ENCODE data around the gene POFUT2. TPM values are rescaled to one million over a fixed set of nuclear protein-coding genes. Genes with fewer than 3 reads are reported as not detected.

The POFUT2 gene
- total RNA-seq, 4 donors from 2014 or later = 10.7 to 46.9 (median 20.0) TPM

DNA sequence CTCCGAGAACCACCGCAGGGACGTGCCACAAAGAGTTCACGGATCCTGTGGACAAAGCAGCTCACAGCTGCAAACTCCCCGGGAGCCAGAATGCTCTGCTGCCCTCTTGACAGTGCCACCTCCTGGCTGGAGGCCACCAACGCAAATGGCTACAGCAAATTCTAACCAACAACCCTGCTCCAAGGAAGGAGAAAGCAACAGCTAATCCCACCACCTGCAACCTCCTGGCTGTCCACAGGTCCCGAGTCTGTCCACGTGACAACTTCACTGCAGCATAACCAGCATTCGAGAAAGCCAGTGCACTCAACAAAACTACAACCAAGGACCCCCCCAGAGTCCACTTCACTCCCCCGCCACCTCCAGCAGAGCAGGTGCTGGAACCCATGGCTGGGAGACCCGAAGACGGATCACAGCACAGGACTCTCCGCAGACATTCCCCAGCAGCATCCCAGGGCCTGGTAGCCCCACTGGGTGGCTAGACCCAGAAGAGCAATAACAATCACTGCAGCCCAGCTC lies 17.3 kb downstream of the POFUT2 start:
- Histone ChIP-seq H3K27ac (no peak overlapping the region), H3K4me3 (no peak overlapping the region), H3K36me3 (peaks cover 80% of the 10 kb centered on the region), H3K4me1 (no peaks in the 10 kb centered on the region), H3K9me3 (no peaks in the 10 kb centered on the region), H3K27me3 (no peaks in the 10 kb centered on the region)
- 82% methylated on average over 12 of the region's 13 CpGs for WGBS
- TF ChIP-seq EP300 (IDR thresholded peaks at IDR 0.05) (no peak), POLR2AphosphoS5 (IDR thresholded peaks at IDR 0.05) (no peak), POLR2A (IDR thresholded peaks at IDR 0.05) (no peak)
- TF ChIP-seq, protein P1, sequence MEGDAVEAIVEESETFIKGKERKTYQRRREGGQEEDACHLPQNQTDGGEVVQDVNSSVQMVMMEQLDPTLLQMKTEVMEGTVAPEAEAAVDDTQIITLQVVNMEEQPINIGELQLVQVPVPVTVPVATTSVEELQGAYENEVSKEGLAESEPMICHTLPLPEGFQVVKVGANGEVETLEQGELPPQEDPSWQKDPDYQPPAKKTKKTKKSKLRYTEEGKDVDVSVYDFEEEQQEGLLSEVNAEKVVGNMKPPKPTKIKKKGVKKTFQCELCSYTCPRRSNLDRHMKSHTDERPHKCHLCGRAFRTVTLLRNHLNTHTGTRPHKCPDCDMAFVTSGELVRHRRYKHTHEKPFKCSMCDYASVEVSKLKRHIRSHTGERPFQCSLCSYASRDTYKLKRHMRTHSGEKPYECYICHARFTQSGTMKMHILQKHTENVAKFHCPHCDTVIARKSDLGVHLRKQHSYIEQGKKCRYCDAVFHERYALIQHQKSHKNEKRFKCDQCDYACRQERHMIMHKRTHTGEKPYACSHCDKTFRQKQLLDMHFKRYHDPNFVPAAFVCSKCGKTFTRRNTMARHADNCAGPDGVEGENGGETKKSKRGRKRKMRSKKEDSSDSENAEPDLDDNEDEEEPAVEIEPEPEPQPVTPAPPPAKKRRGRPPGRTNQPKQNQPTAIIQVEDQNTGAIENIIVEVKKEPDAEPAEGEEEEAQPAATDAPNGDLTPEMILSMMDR (IDR thresholded peaks at IDR 0.05) = no peak
- peak; percentile 40 to 71 for DNase-seq (ENCODE audit: low spot score in 2 of 2)

GRCh38 chr21:45269861-45270260 lies 17.8 kb downstream of the POFUT2 start:
- Histone ChIP-seq H3K4me1 (no peaks in the 10 kb centered on the region), H3K4me3 (no peak overlapping the region), H3K36me3 (peaks cover 81% of the 10 kb centered on the region), H3K27me3 (no peaks in the 10 kb centered on the region), H3K9me3 (no peaks in the 10 kb centered on the region), H3K27ac (no peak overlapping the region)
- DNase-seq (ENCODE audit: low spot score in 2 of 2) = peak; percentile 54 to 64
- 89% methylated on average over 13 of the region's 13 CpGs for WGBS
- TF ChIP-seq POLR2AphosphoS5 (IDR thresholded peaks at IDR 0.05) (no peak), POLR2A (IDR thresholded peaks at IDR 0.05) (no peak), EP300 (IDR thresholded peaks at IDR 0.05) (no peak)
- TF ChIP-seq, protein P1 (IDR thresholded peaks at IDR 0.05) = no peak

- Histone ChIP-seq H3K4me3 (no peak overlapping the region), H3K9me3 (no peaks in the 10 kb centered on the region), H3K36me3 (peaks cover 86% of the 10 kb centered on the region), H3K27me3 (no peaks in the 10 kb centered on the region), H3K4me1 (no peaks in the 10 kb centered on the region), H3K27ac (no peak overlapping the region)
- TF ChIP-seq EP300 (IDR thresholded peaks at IDR 0.05) = no peak
- peak; percentile 22 to 61 for DNase-seq (ENCODE audit: low spot score in 2 of 2)
- WGBS = 94% methylated on average over 16 of the region's 16 CpGs
Observed at GRCh38 chr21:45267390-45267760, 20.3 kb downstream of the POFUT2 start.

DNA sequence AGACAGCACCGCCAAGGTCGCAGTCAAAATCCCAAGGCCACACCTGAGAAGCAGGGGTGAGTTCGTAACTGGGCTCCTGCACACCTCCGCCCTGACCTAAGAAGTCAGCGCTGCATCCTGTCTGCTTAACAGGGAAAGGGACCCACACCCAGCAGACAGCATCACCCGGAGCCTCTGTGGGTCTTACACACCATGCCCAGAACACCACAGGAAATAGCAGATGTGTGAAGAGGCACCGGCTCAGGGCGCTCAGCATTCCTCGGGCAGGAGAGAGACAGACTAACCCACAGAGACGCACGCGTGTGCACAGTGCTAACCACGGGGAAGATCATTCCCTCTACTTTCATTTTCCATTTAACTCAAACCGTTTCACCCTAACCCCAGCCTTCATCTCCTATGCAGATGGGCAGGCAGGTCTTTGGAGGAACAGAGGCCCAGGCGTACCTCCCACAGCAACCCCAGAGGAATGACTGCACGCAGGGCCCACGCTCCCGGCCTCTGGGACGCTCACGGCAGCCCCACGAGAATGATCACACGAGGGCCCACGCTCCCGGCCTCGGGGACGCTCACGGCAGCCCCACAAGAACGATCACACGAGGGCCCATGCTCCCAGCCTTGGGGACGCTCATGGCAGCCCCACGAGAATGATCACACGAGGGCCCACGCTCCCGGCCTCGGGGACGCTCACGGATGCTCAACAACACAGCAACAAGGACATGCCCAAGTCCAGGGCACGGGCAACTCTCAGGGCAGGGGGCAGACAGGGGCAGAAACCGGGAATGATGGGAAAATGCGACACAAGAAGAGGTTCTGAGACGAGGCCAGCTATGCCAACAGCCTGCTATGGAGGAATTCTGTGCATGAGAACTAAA lies 20.9 kb downstream of the POFUT2 start:
- H3K4me3 ChIP-seq = no peak overlapping the region
- DNase-seq (ENCODE audit: low spot score in 2 of 2) = peak; percentile 51 to 55
- H3K36me3 ChIP-seq = peaks cover 80% of the 10 kb centered on the region
- WGBS = 83% methylated on average over 22 of the region's 41 CpGs
- no peaks in the 10 kb centered on the region for H3K9me3 ChIP-seq
- H3K4me1 ChIP-seq = no peaks in the 10 kb centered on the region
- H3K27me3 ChIP-seq = no peaks in the 10 kb centered on the region
- H3K27ac ChIP-seq = no peak overlapping the region
- TF ChIP-seq EP300 (IDR thresholded peaks at IDR 0.05) = no peak
- TF ChIP-seq, protein P1 (IDR thresholded peaks at IDR 0.05) = no peak
- TF ChIP-seq POLR2A (IDR thresholded peaks at IDR 0.05) = no peak
- TF ChIP-seq POLR2AphosphoS5 (IDR thresholded peaks at IDR 0.05) = no peak

DNA sequence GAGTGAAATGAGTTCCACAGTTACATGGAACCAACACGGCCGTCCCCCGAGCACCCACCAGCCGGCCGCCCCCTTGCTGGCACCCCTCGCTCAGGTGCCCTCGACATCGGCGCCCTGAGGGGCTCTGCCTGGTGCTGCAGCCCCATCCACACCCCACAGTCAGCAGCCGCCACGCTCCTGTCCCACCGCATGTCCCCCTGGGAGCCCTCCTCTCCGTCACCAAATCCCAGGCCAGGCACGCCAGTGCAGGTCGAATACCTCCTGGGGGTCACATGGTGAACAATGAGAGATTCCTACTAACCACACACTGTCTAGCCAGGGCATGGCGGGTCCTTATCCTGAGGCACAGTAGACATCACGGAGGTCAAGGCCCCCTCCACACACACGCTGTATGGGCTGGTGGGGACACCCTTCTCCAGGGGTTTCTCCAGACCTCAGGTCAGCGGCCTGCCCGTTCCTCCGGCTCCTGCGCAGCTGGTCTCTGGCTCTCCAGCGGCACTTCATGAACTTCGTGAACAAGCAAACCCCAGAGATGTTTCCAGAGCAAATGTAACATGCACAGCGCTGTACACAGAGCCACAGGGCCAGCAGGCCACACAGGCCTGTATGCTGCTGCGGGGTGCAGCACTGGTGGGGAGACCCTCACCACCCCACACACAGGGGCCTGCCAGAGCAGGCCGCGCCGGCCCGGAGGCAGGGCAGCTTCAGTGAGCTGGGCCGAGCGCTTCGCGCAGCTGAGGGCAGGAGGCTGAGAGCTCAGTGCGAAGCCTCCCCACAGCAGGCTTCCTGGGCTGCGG lies 21.8 kb downstream of the POFUT2 start:
- peak; percentile 47 to 73 for DNase-seq (ENCODE audit: low spot score in 2 of 2)
- peaks cover 71% of the 10 kb centered on the region for H3K36me3 ChIP-seq
- TF ChIP-seq POLR2A (IDR thresholded peaks at IDR 0.05) (no peak), EP300 (IDR thresholded peaks at IDR 0.05) (no peak), POLR2AphosphoS5 (IDR thresholded peaks at IDR 0.05) (no peak)
- TF ChIP-seq, protein P1 (IDR thresholded peaks at IDR 0.05) = no peak

More for the DNA sequence above, 21.8 kb downstream of the POFUT2 start:
- Histone ChIP-seq H3K27me3 (no peaks in the 10 kb centered on the region), H3K9me3 (no peaks in the 10 kb centered on the region), H3K4me1 (no peaks in the 10 kb centered on the region), H3K4me3 (no peak overlapping the region), H3K27ac (no peak overlapping the region)
- 94% methylated on average over 34 of the region's 36 CpGs for WGBS
